Gastroesophageal sphincter (tissue), 4 donors: Measurements from ENCODE around the gene PRKAR2B. TPM values are rescaled to one million over a fixed set of nuclear protein-coding genes. Genes with fewer than 3 reads are reported as not detected.

ENCODE experiments used
- ATAC-seq: fragments of 150-250 bp; one replicate; pipeline ENCODE4 v1.9.1; 2016; ENCODE audit warnings: mild to moderate bottlenecking, moderate library complexity
- H3K27ac ChIP-seq, 4 donors: fragments of 200-600 bp; sonication (generic) in 3 of 4; 1 replicate in 3 of 4; 2 replicates in 1 of 4; pipeline ENCODE4 v1.5.1; 2016 to 2019
- H3K27me3 ChIP-seq: fragments of 200-600 bp; sonication (generic); one replicate; pipeline ENCODE4 v1.5.1; 2019
- H3K36me3 ChIP-seq, 2 donors: fragments of 200-600 bp; sonication (generic); one replicate each; pipeline ENCODE4 v1.5.1; 2019; ENCODE audit warnings: control low read depth in 1 of 2
- H3K4me1 ChIP-seq, 3 donors: fragments of 200-600 bp; sonication (generic); 1 replicate in 2 of 3; 2 replicates in 1 of 3; pipeline ENCODE4 v1.5.1; 2016 to 2019; ENCODE audit warnings: control low read depth in 2 of 3
- H3K4me3 ChIP-seq, 2 donors: fragments of 200-600 bp; sonication (generic); one replicate each; pipeline ENCODE4 v1.5.1; 2019; ENCODE audit warnings: mild to moderate bottlenecking in 1 of 2, moderate library complexity in 1 of 2
- H3K9me3 ChIP-seq, 3 donors: fragments of 200-600 bp; sonication (generic); one replicate each; pipeline ENCODE4 v1.5.1; 2017 to 2019; ENCODE audit warnings: control low read depth in 2 of 3
- CTCF ChIP-seq, 4 experiments: fragments of 200-600 bp in 2 of 4; fragments of 450-650 bp in 2 of 4; sonication (generic) in 1 of 4; IDR thresholded peaks; one replicate each; pipeline ENCODE4 v1.5.1; 2017 to 2019; ENCODE audit warnings: antibody characterized with exemption in 4 of 4, mild to moderate bottlenecking in 2 of 4, moderate library complexity in 2 of 4
- EP300 ChIP-seq: sonication (generic); formaldehyde crosslinking; IDR thresholded peaks from one replicate; pipeline ENCODE4 v1.6.1; 2017; ENCODE audit warnings: antibody characterized with exemption, mild to moderate bottlenecking
- POLR2A ChIP-seq, 2 donors: fragments of 450-650 bp; IDR thresholded peaks; one replicate each; pipeline ENCODE4 v1.6.1; 2017; ENCODE audit warnings: antibody characterized with exemption in 2 of 2, mild to moderate bottlenecking in 2 of 2, moderate library complexity in 1 of 2
- POLR2AphosphoS5 ChIP-seq: sonication (generic); formaldehyde crosslinking; IDR thresholded peaks from one replicate; pipeline ENCODE4 v1.6.1; 2017; ENCODE audit warnings: antibody characterized with exemption
- WGBS, 2 donors: methylation state at CpG; one replicate each; pipeline ENCODE4 v1.1.5; 2018; ENCODE audit warnings: low coverage in 1 of 2; 5-methylcytosine and 5-hydroxymethylcytosine counted together
- total RNA-seq, 4 donors: library from RNA; depleted of rRNA; stranded (reverse); fragments of >200 nt; gene quantifications; one replicate each; pipeline ENCODE4 v1.1.0, GENCODE V29; 2016

PRKAR2B gene
- total RNA-seq, 4 donors from 2014 or later: 83.5 to 160 (median 119) TPM

GRCh38 chr7:107206706-107207105, 162.2 kb downstream of the PRKAR2B start:
- Histone ChIP-seq H3K27ac (peak overlapping the region in 2 of 4 donors; percentile 58 to 63), H3K27me3 (no peaks in the 10 kb centered on the region), H3K4me1 (peaks cover 8 to 35% (median 13%) of the 10 kb centered on the region in 3 donors), H3K36me3 (peaks cover 5 to 60% of the 10 kb centered on the region in 2 donors), H3K4me3 (no peak overlapping the region), H3K9me3 (no peaks in the 10 kb centered on the region)
- no peak for TF ChIP-seq POLR2AphosphoS5
- TF ChIP-seq CTCF (IDR thresholded peaks at IDR 0.05): no peak
- no peak for ATAC-seq
- 34 to 52% methylated on average over 3 of the region's 3 CpGs for WGBS, 2 donors

GRCh38 chr7:107207459-107207858, 163.0 kb downstream of the PRKAR2B start:
- Histone ChIP-seq H3K4me3 (no peak overlapping the region), H3K36me3 (peaks cover 5 to 53% of the 10 kb centered on the region in 2 donors), H3K27me3 (no peaks in the 10 kb centered on the region), H3K9me3 (no peaks in the 10 kb centered on the region), H3K4me1 (peaks cover 8 to 35% (median 13%) of the 10 kb centered on the region in 3 donors), H3K27ac (peak overlapping the region; percentile 29 to 63 (median 54))
- no peak for ATAC-seq
- 90% methylated on average over 5 of the region's 5 CpGs; no CpG with 5 or more reads in 1 of the 2 donors for WGBS, 2 donors
- TF ChIP-seq CTCF (IDR thresholded peaks at IDR 0.05): no peak
- TF ChIP-seq POLR2A (IDR thresholded peaks at IDR 0.05): no peak
- no peak for TF ChIP-seq POLR2AphosphoS5
- no peak for TF ChIP-seq EP300

GRCh38 chr7:107208024-107208521, 163.6 kb downstream of the PRKAR2B start:
- no peak for TF ChIP-seq POLR2AphosphoS5
- TF ChIP-seq EP300: no peak
- no peak for TF ChIP-seq CTCF (IDR thresholded peaks at IDR 0.05)
- no peak for TF ChIP-seq POLR2A (IDR thresholded peaks at IDR 0.05)
- peak; percentile 60 for ATAC-seq
- no peak overlapping the region for H3K4me3 ChIP-seq
- no peaks in the 10 kb centered on the region for H3K27me3 ChIP-seq
- peaks cover 5 to 47% of the 10 kb centered on the region in 2 donors for H3K36me3 ChIP-seq
- H3K27ac ChIP-seq: peak overlapping the region; percentile 40 to 63 (median 54)
- H3K4me1 ChIP-seq: peaks cover 8 to 35% (median 13%) of the 10 kb centered on the region in 3 donors
- 24 to 26% methylated on average over 3 of the region's 3 CpGs for WGBS, 2 donors
- H3K9me3 ChIP-seq: no peaks in the 10 kb centered on the region

- 60 to 94% methylated on average over 2 of the region's 5 CpGs for WGBS, 2 donors
- no peaks in the 10 kb centered on the region for H3K27me3 ChIP-seq
- ATAC-seq: no peak
- peaks cover 8 to 35% (median 13%) of the 10 kb centered on the region in 3 donors for H3K4me1 ChIP-seq
- H3K4me3 ChIP-seq: no peak overlapping the region
- no peak for TF ChIP-seq EP300
- TF ChIP-seq CTCF (IDR thresholded peaks at IDR 0.05): no peak
- no peak for TF ChIP-seq POLR2AphosphoS5
- no peak for TF ChIP-seq POLR2A (IDR thresholded peaks at IDR 0.05)
- H3K36me3 ChIP-seq: peaks cover 5 to 42% of the 10 kb centered on the region in 2 donors
- H3K9me3 ChIP-seq: no peaks in the 10 kb centered on the region
- H3K27ac ChIP-seq: peak overlapping the region; percentile 40 to 63 (median 54)
These were observed 164.1 kb downstream of the PRKAR2B start for GRCh38 chr7:107208563-107208962.

GRCh38 chr7:107209565-107209964, 165.1 kb downstream of the PRKAR2B start:
- H3K4me3 ChIP-seq: no peak overlapping the region
- TF ChIP-seq POLR2AphosphoS5 (no peak), EP300 (no peak), POLR2A (IDR thresholded peaks at IDR 0.05) (no peak), CTCF (IDR thresholded peaks at IDR 0.05) (no peak)
- H3K36me3 ChIP-seq: peaks cover 0 to 32% of the 10 kb centered on the region in 2 donors
- no peak overlapping the region for H3K27ac ChIP-seq
- H3K9me3 ChIP-seq: peaks cover 0 to 2% (median 0%) of the 10 kb centered on the region in 3 donors
- no peak for ATAC-seq
- peaks cover 8 to 35% (median 13%) of the 10 kb centered on the region in 3 donors for H3K4me1 ChIP-seq
- H3K27me3 ChIP-seq: no peaks in the 10 kb centered on the region
- 97 to 98% methylated on average over 4 of the region's 4 CpGs for WGBS, 2 donors
